ENCODE data around the gene FBXO33. TPM values are rescaled to one million over a fixed set of nuclear protein-coding genes. Genes with fewer than 3 reads are reported as not detected.

Gene FBXO33, protein sequence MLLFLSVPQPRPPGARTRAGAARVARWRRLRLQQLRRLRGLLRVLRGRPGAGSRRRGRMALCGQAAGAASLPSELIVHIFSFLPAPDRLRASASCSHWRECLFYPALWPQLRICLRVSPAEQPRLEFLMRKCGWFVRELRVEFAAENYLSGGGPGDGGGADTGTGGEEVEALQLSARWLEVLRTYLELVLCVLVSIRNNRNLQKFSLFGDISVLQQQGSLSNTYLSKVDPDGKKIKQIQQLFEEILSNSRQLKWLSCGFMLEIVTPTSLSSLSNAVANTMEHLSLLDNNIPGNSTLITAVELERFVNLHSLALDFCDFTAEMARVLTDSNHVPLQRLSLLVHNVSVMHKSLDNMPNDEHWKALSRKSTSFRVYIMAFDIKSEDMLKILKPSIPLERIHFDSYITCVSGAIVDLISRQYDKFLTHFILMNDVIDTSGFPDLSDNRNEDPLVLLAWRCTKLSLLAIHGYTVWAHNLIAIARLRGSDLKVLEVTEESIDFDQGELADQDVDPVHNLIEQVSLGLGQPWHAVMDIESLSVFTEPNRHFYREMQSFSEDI
- 9.0 and 11.1 TPM in 2 replicates for total RNA-seq

DNA sequence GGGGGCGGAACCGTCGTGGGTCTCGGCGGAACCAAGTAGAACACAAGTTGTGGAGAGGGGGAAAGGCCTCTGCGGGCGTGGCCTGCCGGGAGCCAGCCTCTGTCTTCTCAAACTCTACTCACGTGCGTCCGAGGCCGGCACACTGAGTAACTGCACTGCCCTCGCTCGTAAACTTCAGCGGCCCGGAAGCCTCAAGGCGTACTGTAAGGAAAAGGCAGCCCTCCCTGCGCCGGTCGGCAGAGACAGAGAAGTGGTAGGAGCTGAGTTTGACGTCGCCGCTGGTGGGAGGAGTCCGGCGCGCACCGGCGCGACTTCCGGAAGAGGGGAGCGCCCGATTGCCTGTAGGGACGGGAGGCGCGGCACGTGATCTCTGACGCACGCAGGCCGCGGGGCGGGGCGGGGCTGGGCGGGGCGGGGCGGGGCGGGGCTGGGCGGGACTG lies at the start of gene FBXO33:
TSS of gene FBXO33 (minus strand) at position 255 of the 440 bp plus-strand sequence. CDS start 271 bp downstream, outside the sequence.

Other genes with a start within 250 kb of the FBXO33 start
- 10.9 and 12.6 TPM in 2 replicates for gene MIA2, start 198.5 kb downstream of the FBXO33 start, total RNA-seq

Measured in mammary microvascular endothelial cell (primary cell).